ENCODE measurements around the gene CEP83.

DNA sequence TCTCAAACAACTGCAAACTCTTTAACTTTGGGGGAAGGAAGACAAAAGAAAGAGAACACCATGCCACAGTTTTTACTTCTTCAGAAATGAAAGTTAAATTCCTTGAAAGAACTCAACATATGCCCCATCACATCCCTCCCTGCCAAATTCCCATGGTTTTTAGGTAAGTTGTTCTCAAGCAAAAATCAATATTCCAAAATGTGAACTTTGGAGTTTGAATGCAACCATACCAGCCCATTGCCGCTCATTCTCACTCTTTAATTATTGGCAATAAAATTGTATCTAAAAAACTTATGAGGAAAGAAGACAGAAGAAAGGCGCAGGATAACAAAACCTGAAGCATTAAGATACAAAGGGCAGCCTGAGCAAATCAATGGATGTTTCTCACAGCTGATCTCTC, 31.8 kb upstream of the CEP83 start:
- no peak for TF ChIP-seq ARNTL (CRISPR knock-in tag; IDR thresholded peaks at IDR 0.05; ENCODE audit: borderline replicate concordance, low read depth)
- TF ChIP-seq PATZ1 (CRISPR knock-in tag; IDR thresholded peaks at IDR 0.05; ENCODE audit: borderline replicate concordance): no peak
- TF ChIP-seq CSDC2 (CRISPR knock-in tag; IDR thresholded peaks at IDR 0.05): no peak
- no peak for TF ChIP-seq ZFP30 (CRISPR knock-in tag; IDR thresholded peaks at IDR 0.05)
- TF ChIP-seq GLIS3 (CRISPR knock-in tag; IDR thresholded peaks at IDR 0.05): no peak
- TF ChIP-seq BACH2 (CRISPR knock-in tag; IDR thresholded peaks at IDR 0.05; ENCODE audit: borderline replicate concordance): no peak
- no peak for TF ChIP-seq PPARA (CRISPR knock-in tag; IDR thresholded peaks at IDR 0.05; ENCODE audit: borderline replicate concordance)
- TF ChIP-seq RARB (CRISPR knock-in tag; IDR thresholded peaks at IDR 0.05): no peak
- no peak for TF ChIP-seq ZFP3 (CRISPR knock-in tag; IDR thresholded peaks at IDR 0.05)
- TF ChIP-seq POU6F1 (CRISPR knock-in tag; IDR thresholded peaks at IDR 0.05; ENCODE audit: borderline replicate concordance, low read depth): no peak
- TF ChIP-seq, protein P1, sequence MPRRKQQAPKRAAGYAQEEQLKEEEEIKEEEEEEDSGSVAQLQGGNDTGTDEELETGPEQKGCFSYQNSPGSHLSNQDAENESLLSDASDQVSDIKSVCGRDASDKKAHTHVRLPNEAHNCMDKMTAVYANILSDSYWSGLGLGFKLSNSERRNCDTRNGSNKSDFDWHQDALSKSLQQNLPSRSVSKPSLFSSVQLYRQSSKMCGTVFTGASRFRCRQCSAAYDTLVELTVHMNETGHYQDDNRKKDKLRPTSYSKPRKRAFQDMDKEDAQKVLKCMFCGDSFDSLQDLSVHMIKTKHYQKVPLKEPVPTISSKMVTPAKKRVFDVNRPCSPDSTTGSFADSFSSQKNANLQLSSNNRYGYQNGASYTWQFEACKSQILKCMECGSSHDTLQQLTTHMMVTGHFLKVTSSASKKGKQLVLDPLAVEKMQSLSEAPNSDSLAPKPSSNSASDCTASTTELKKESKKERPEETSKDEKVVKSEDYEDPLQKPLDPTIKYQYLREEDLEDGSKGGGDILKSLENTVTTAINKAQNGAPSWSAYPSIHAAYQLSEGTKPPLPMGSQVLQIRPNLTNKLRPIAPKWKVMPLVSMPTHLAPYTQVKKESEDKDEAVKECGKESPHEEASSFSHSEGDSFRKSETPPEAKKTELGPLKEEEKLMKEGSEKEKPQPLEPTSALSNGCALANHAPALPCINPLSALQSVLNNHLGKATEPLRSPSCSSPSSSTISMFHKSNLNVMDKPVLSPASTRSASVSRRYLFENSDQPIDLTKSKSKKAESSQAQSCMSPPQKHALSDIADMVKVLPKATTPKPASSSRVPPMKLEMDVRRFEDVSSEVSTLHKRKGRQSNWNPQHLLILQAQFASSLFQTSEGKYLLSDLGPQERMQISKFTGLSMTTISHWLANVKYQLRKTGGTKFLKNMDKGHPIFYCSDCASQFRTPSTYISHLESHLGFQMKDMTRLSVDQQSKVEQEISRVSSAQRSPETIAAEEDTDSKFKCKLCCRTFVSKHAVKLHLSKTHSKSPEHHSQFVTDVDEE (CRISPR knock-in tag; IDR thresholded peaks at IDR 0.05): no peak
- no peak for TF ChIP-seq ZC3H10 (CRISPR knock-in tag; IDR thresholded peaks at IDR 0.05)
- no peak for TF ChIP-seq TOX (CRISPR knock-in tag; IDR thresholded peaks at IDR 0.05; ENCODE audit: borderline replicate concordance)
